ENCODE results near the gene CAMSAP2.

DNA sequence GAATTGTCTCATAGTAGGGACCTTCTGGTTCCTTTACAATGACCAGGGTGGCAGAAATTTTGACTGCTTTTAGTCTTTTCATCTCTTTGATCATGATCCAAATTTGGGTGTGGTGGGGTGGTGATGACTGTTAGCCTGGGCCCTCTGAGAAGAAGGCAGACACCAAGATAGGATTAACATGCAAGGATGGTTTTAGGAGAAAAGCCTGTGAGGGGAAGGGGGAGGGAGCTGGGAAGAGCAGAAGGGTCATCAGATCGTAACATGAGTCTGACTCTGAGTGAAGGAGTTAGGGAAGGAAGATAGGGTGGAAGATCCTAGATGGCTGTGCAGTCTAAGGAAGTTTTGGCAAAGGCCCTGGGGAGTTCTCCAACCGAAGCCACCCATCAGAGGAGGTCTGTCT lies 28.5 kb upstream of the CAMSAP2 start:
- TF ChIP-seq CTCF (IDR thresholded peaks at IDR 0.05) (no peak), EZH2 (IDR thresholded peaks at IDR 0.05) (no peak)

Data from neural progenitor cell (in vitro differentiated cells).